WI38 (cell line): ENCODE results near the gene KLRC2.
"Not testable (repeated sequence)": the region's sequence is repeated elsewhere in the genome, so short reads cannot be mapped to it uniquely, and the experiment has no call there.

ENCODE experiments used
- H3K4me3 ChIP-seq: 2 replicates; pipeline ENCODE4 v1.5.1; 2011; ENCODE audit warnings: low read depth, mild to moderate bottlenecking, control low read depth, low read length
- TF ChIP-seq, protein P1 (sequence below): IDR thresholded peaks from 2 replicates; pipeline ENCODE4 v1.5.1; 2012; ENCODE audit warnings: low read depth, mild to moderate bottlenecking, control low read depth, low read length

KLRC2 gene

DNA sequence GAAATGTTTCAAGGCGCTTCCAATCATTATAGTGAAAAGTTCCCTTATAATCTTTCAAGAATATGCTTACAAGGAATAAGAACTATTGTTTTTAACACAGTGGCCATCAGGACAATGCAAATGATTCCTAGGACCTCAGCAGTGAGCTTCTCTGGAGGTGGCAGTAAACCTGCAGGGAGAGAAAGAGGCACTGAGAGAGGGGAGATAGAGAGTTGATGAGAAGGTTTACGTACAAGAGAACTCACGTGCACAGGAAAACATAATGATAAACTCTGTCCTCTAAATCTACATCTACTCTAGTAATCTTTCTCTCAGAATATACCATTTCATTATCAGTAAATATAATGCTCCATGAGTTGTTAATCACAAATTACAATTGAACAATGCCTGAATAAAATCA, 27.0 kb downstream of the KLRC2 start:
- no peak overlapping the region for H3K4me3 ChIP-seq
- TF ChIP-seq, protein P1, sequence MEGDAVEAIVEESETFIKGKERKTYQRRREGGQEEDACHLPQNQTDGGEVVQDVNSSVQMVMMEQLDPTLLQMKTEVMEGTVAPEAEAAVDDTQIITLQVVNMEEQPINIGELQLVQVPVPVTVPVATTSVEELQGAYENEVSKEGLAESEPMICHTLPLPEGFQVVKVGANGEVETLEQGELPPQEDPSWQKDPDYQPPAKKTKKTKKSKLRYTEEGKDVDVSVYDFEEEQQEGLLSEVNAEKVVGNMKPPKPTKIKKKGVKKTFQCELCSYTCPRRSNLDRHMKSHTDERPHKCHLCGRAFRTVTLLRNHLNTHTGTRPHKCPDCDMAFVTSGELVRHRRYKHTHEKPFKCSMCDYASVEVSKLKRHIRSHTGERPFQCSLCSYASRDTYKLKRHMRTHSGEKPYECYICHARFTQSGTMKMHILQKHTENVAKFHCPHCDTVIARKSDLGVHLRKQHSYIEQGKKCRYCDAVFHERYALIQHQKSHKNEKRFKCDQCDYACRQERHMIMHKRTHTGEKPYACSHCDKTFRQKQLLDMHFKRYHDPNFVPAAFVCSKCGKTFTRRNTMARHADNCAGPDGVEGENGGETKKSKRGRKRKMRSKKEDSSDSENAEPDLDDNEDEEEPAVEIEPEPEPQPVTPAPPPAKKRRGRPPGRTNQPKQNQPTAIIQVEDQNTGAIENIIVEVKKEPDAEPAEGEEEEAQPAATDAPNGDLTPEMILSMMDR = no peak

DNA sequence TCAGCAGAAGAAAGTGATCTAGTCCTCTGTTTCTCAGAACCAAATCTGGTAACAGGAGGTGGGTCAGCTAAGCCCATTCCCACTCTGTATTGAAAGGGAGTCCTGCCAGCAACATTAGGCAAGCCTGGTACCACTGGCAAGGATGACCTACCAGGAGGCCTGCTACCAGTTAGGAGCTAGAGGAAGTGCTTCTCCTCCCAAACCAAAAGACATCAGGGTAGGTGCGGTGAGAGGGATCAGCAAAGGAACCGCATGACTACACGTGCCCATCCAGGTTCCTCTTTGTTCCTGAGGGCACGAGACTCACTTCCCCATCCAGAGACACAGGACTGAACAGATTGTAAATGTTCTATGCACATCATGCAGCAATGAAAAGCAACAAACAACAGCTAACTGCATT, 29.1 kb downstream of the KLRC2 start:
- no peak overlapping the region for H3K4me3 ChIP-seq
- TF ChIP-seq, protein P1 = no peak

DNA sequence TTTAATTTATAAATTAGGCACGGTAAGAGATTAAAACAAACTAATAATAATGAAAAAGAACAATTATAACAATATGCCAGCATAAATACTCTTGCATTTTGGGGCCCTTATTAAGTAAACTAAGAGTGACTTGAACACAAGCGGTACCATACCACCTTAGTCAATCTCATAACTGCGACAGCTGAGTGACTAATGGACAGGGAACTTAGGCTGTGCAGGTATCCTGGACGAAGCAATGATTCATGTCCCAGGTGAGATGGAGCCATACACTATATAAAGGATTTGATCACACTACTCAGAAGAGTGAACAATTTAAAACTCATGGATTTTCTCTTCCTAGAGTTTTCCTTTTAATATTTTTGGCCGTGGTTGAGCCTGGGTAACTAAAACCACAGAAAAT, 30.5 kb downstream of the KLRC2 start:
- H3K4me3 ChIP-seq = no peak overlapping the region
- TF ChIP-seq, protein P1 = no peak

DNA sequence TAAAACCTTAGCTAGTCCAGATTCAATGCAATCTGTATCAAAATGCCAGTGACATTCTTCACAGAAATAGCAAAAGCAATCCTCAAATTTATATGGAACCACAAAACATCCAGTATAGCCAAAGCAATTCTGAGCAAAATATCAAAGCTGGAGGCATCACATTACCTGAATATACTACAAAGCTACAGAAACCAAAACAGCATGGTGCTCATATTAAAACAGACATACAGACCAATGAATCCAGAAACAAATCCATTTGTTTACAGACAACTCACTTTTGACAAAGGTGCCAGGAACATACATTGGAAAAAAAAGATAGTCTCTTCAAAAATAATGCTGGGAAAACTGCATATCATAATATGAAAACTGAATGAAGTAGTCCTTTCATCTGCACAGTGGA, 31.0 kb downstream of the KLRC2 start:
- no peak overlapping the region for H3K4me3 ChIP-seq
- TF ChIP-seq, protein P1 = no peak

DNA sequence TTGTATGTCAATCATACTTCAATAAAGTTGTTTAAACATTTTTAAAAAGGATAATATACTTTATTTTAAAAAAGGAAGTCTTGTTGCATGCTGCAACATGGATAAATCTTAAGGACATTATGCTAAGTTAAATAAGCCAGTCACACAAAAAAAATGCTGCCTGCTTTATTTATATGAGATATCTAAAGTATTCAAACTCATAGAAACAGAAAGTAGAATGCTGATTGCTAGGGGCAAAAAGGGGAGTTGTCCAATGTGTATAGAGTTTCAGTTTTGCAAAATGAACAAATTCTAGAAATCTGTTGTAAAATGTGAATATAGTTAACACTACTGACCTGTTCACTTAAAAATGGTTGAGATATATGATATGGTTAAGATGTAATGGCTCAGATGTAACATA, 35.0 kb downstream of the KLRC2 start:
- TF ChIP-seq, protein P1 = no peak
- H3K4me3 ChIP-seq = no peak overlapping the region

DNA sequence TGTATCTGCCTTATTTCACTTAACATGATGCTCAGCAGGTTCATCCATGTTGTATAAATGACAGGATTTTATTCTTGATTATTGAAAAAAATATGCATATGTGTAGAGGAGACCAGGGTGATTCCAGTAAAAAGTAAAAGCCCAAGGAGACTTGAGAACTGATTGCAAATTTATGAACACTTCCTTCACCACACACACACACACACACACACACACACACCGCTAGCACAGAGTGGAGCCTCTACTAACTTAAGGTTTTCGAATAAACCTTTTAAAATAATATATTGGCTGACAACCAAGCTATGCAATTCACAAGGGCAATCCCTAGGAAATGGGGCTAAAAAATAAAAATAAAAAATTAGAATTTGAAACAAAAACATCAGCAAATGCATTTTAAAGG, 37.6 kb downstream of the KLRC2 start:
- no peak overlapping the region for H3K4me3 ChIP-seq

DNA sequence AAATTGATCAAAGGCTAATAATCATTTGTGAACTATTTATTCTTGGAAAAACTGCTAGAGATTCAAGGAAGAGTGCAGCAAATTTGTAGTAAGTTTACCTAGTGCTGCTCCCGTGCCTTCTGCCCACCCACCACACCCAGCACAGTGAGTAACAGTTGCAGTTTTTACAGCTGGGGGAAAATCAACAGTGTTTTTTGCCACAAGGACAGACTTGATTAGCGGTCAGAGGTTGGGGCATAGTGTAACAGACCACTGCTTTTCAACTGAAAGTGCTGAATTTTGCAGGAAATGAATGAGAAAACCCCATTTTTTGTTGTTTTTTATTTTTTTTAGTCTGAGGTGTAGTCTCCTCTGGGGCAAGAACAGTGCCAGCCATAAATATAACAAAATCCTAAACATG, 38.5 kb downstream of the KLRC2 start:
- TF ChIP-seq, protein P1 = no peak
- no peak overlapping the region for H3K4me3 ChIP-seq

More for the DNA sequence above, 37.6 kb downstream of the KLRC2 start:
- TF ChIP-seq, protein P1 = no peak

DNA sequence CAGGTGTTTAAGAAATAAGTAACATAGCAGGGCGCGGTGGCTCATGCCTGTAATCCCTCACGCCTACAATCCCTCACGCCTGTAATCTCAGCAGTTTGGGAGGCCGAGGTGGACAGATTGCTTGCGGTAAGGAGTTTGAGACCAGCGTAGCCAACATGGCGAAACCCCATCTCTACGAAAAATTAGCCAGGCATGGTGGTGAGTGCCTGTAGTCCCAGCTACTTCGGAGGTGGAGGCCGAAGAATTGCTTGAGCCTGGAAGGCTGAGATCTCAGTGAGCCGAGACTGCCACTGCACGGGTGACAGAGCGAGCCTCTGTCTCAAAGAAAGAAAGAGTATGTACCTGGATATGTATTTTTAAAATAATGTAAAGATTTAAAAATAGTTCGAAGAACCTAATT, 39.6 kb downstream of the KLRC2 start:
- H3K4me3 ChIP-seq = not testable (repeated sequence)
